LNCAP (cell line): ENCODE results near the gene EZH2.

Source experiments
- CTCF ChIP-seq: fragments of 450-650 bp; IDR thresholded peaks from 2 replicates; pipeline ENCODE4 v1.5.1; 2017; ENCODE audit warnings: mild to moderate bottlenecking

The EZH2 gene

GRCh38 chr7:148901178-148901577 lies 17.1 kb upstream of the EZH2 start:
- TF ChIP-seq CTCF: no peak

GRCh38 chr7:148898845-148899484 lies 14.9 kb upstream of the EZH2 start:
- no peak for TF ChIP-seq CTCF

- no peak for TF ChIP-seq CTCF
These were observed 10.5 kb upstream of the EZH2 start for GRCh38 chr7:148894591-148894990.

- no peak for TF ChIP-seq CTCF
These were observed 9.0 kb upstream of the EZH2 start for GRCh38 chr7:148893071-148893470.

GRCh38 chr7:148888300-148888699 lies 4.2 kb upstream of the EZH2 start:
- no peak for TF ChIP-seq CTCF

GRCh38 chr7:148886844-148887243 lies 2.8 kb upstream of the EZH2 start:
- no peak for TF ChIP-seq CTCF

GRCh38 chr7:148884299-148885022 lies 370 bp upstream of the EZH2 start:
- no peak for TF ChIP-seq CTCF
